CD14-positive monocyte (primary cell): ENCODE measurements around the gene LZTS2. TPM values are rescaled to one million over a fixed set of nuclear protein-coding genes. Genes with fewer than 3 reads are reported as not detected.

Experiments used
- DNase-seq, 3 donors: peaks; one replicate each; pipeline ENCODE4 v3.0.0-alpha.2; 2011 to 2022
- H2AFZ ChIP-seq: 2 replicates; pipeline ENCODE4 v1.6.0; 2012; ENCODE audit warnings: mild to moderate bottlenecking, low read depth, low read length, inconsistent platforms; ENCODE audit not compliant: insufficient read depth, poor library complexity, severe bottlenecking
- H3K27ac ChIP-seq, 2 donors: 1 replicate in 1 of 2; 2 replicates in 1 of 2; pipeline ENCODE4 v1.5.1; 2012 to 2013; ENCODE audit warnings: low read length in 2 of 2, control low read depth in 1 of 2, inconsistent platforms in 1 of 2, low read depth in 1 of 2, mild to moderate bottlenecking in 1 of 2
- H3K27me3 ChIP-seq, 2 donors: one replicate each; pipeline versions ENCODE4 v1.6.0 to v1.6.1; 2011 to 2013; ENCODE audit warnings: low read length in 2 of 2; ENCODE audit not compliant: control insufficient read depth in 2 of 2, insufficient read depth in 2 of 2
- H3K36me3 ChIP-seq, 2 donors: replicated peaks in 1 of 2; 1 replicate in 1 of 2; 2 replicates in 1 of 2; pipeline versions ENCODE4 v1.5.1 to v1.6.1; 2012 to 2013; ENCODE audit warnings: low read length in 2 of 2, control low read depth in 1 of 2, inconsistent platforms in 1 of 2, mild to moderate bottlenecking in 1 of 2; ENCODE audit not compliant: insufficient read depth in 2 of 2, control insufficient read depth in 1 of 2
- H3K4me1 ChIP-seq, 2 donors: 1 replicate in 1 of 2; 2 replicates in 1 of 2; pipeline versions ENCODE4 v1.5.1 to v1.6.1; 2012 to 2013; ENCODE audit warnings: low read length in 2 of 2, control low read depth in 1 of 2, inconsistent platforms in 1 of 2, mild to moderate bottlenecking in 1 of 2, moderate library complexity in 1 of 2; ENCODE audit not compliant: insufficient read depth in 2 of 2, control insufficient read depth in 1 of 2
- H3K4me2 ChIP-seq: replicated peaks from 2 replicates; pipeline ENCODE3; 2012; ENCODE audit warnings: low read length, moderate library complexity, mild to moderate bottlenecking; ENCODE audit not compliant: poor library complexity, severe bottlenecking; ENCODE audit errors: extremely low read depth
- H3K4me3 ChIP-seq, 3 experiments: fragments of 200-600 bp in 1 of 3; sonication (generic) in 1 of 3; replicated peaks in 1 of 3; 1 replicate in 2 of 3; 2 replicates in 1 of 3; pipeline ENCODE4 v1.5.1; 2011 to 2013; ENCODE audit warnings: low read length in 3 of 3, mild to moderate bottlenecking in 3 of 3, control low read depth in 2 of 3, low read depth in 2 of 3, inconsistent platforms in 1 of 3, moderate library complexity in 1 of 3
- H3K79me2 ChIP-seq: 2 replicates; pipeline ENCODE4 v1.6.0; 2012; ENCODE audit warnings: mild to moderate bottlenecking, control low read depth, inconsistent platforms, low read length, moderate library complexity; ENCODE audit not compliant: insufficient read depth
- H3K9ac ChIP-seq: 2 replicates; pipeline ENCODE4 v1.6.0; 2017; ENCODE audit warnings: low read length, mild to moderate bottlenecking; ENCODE audit not compliant: insufficient read depth, poor library complexity, severe bottlenecking
- H3K9me3 ChIP-seq, 2 donors: replicated peaks in 1 of 2; 1 replicate in 1 of 2; 2 replicates in 1 of 2; pipeline versions ENCODE4 v1.5.1 to v1.6.1; 2012 to 2013; ENCODE audit warnings: low read length in 2 of 2, control low read depth in 1 of 2; ENCODE audit not compliant: control insufficient read depth in 1 of 2, insufficient read depth in 1 of 2
- H4K20me1 ChIP-seq: 2 replicates; pipeline ENCODE4 v1.6.0; 2012; ENCODE audit warnings: mild to moderate bottlenecking, low read length, control low read depth, moderate library complexity; ENCODE audit not compliant: insufficient read depth
- H3K27ac Mint-ChIP-seq, 7 donors: one replicate each; pipeline ENCODE4 v1.8.0; 2020; ENCODE audit warnings: mild to moderate bottlenecking in 7 of 7, mixed read lengths in 7 of 7, moderate library complexity in 6 of 7, inconsistent platforms in 2 of 7
- H3K27me3 Mint-ChIP-seq, 3 donors: one replicate each; pipeline ENCODE4 v1.8.0; 2021 to 2022; ENCODE audit warnings: low read depth in 3 of 3, mild to moderate bottlenecking in 3 of 3, mixed read lengths in 3 of 3, moderate library complexity in 3 of 3, inconsistent platforms in 1 of 3
- H3K36me3 Mint-ChIP-seq, 2 donors: one replicate each; pipeline ENCODE4 v1.8.0; 2020; ENCODE audit warnings: mixed read lengths in 2 of 2, inconsistent platforms in 1 of 2, mild to moderate bottlenecking in 1 of 2
- H3K4me1 Mint-ChIP-seq: one replicate; pipeline ENCODE4 v1.8.0; 2020; ENCODE audit warnings: mild to moderate bottlenecking, mixed read lengths
- H3K4me3 Mint-ChIP-seq, 2 donors: one replicate each; pipeline ENCODE4 v1.8.0; 2020; ENCODE audit warnings: mild to moderate bottlenecking in 2 of 2, mixed read lengths in 2 of 2, moderate library complexity in 1 of 2
- H3K9me3 Mint-ChIP-seq, 7 donors: one replicate each; pipeline ENCODE4 v1.8.0; 2020 to 2022; ENCODE audit warnings: mixed read lengths in 7 of 7, mild to moderate bottlenecking in 6 of 7, moderate library complexity in 6 of 7, inconsistent platforms in 2 of 7
- WGBS: methylation state at CpG from one replicate; pipeline ENCODE4 v1.1.5; 2013; ENCODE audit warnings: missing lambda C conversion rate; ENCODE audit not compliant: insufficient coverage; 5-methylcytosine and 5-hydroxymethylcytosine counted together
- intact Hi-C, 2 donors: fragments of 100-400 bp; cut with micrococcal nuclease; formaldehyde crosslinking; loops; one replicate each; pipeline versions ENCODE4 v1.15.0 to v1.15.1; 2023
- polyA plus RNA-seq, 3 donors: library from polyadenylated mRNA; depleted of rRNA in 1 of 3; unstranded in 2 of 3; stranded (reverse) in 1 of 3; fragments of 300-500 nt in 2 of 3; fragments of >200 nt in 1 of 3; fragmentation: Illumina TruSeq in 2 of 3; gene quantifications; 1 replicate in 2 of 3; 2 replicates in 1 of 3; pipeline ENCODE4 v1.2.3, GENCODE V29; 2012 to 2021
- TF ChIP-seq, protein P1 (sequence below): fragments of 200-600 bp; IDR thresholded peaks from one replicate; pipeline ENCODE4 v1.8.0; 2022; ENCODE audit warnings: antibody characterized with exemption, mild to moderate bottlenecking

Gene LZTS2
- polyA plus RNA-seq, 3 donors = 2.8 to 9.2 (median 3.3) TPM

DNA sequence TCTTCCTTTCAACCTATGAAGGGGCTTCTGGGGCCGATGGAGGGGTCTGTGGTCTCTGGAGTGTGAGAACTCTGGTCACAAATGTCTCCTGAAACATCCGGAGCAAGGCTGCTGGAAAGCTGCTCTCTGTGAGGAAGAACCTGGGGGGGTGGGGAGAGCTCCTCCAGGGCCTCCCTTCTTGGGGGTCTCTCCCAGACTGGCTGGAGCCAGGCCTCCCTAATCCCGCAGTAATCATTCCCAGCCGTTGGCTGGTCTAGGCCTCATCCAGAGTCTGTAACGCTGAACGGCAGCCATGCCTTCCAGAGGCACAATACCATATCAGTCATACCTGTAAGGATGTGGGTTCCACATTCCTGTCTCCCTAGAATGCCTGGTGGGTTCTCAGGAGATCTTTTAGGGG, 4.4 kb upstream of the LZTS2 start:
- H3K27me3 Mint-ChIP-seq = peaks cover 2 to 3% (median 3%) of the 10 kb centered on the region in 3 donors
- Histone ChIP-seq H3K27ac (no peak overlapping the region), H3K36me3 (peaks cover 14 to 23% of the 10 kb centered on the region in 2 donors), H3K4me1 (peaks cover 25 to 38% of the 10 kb centered on the region in 2 donors), H2AFZ (no peak overlapping the region), H3K4me2 (no peak overlapping the region), H3K9me3 (no peaks in the 10 kb centered on the region), H3K27me3 (no peaks in the 10 kb centered on the region), H3K4me3 (no peak overlapping the region), H4K20me1 (no peaks in the 10 kb centered on the region), H3K79me2 (no peaks in the 10 kb centered on the region), H3K9ac (no peak overlapping the region)
- H3K27ac Mint-ChIP-seq = no peak overlapping the region
- TF ChIP-seq, protein P1, sequence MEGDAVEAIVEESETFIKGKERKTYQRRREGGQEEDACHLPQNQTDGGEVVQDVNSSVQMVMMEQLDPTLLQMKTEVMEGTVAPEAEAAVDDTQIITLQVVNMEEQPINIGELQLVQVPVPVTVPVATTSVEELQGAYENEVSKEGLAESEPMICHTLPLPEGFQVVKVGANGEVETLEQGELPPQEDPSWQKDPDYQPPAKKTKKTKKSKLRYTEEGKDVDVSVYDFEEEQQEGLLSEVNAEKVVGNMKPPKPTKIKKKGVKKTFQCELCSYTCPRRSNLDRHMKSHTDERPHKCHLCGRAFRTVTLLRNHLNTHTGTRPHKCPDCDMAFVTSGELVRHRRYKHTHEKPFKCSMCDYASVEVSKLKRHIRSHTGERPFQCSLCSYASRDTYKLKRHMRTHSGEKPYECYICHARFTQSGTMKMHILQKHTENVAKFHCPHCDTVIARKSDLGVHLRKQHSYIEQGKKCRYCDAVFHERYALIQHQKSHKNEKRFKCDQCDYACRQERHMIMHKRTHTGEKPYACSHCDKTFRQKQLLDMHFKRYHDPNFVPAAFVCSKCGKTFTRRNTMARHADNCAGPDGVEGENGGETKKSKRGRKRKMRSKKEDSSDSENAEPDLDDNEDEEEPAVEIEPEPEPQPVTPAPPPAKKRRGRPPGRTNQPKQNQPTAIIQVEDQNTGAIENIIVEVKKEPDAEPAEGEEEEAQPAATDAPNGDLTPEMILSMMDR = no peak
- DNase-seq = no peak
- intact Hi-C loops = no loop called here
- H3K4me3 Mint-ChIP-seq = no peak overlapping the region
- peaks cover 25 to 31% of the 10 kb centered on the region in 2 donors for H3K36me3 Mint-ChIP-seq
- 95% methylated on average over 3 of the region's 6 CpGs for WGBS
- no peaks in the 10 kb centered on the region for H3K9me3 Mint-ChIP-seq
- H3K4me1 Mint-ChIP-seq = peaks cover 25% of the 10 kb centered on the region

DNA sequence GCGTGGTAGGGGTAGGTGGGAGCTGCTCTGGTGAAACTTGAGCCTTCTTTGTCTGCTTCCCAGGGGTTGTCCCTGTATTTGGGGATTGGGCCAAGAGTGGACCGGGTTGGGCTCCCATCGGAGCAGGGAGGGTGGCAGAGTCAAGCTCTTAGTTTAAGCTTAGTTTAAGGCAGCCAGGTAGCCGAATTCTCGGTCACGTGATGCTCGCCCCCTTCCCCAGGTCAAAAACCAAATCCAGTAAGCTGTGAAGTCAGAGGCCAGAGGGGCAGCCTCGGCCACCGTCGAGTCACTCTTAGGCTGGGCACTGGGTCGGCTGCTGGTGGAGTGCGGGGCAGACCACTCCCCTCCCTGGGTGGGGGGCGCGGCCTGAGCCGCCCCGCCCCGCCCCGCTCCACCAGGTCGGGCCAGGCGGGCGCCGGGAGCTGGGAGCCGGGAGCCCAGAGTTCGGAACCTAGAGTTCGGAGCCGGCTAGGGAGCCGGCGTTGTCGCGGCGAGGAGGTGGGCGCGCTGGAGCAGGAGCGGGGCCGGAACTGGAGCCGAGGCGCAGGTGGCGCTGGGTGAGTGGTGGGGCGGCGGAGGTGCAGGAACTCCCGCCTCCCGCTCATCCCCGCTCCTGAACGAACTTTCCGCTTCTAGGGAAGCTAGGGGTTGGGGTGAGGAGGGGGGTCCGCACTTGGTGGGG, 2.8 kb upstream of the LZTS2 start:
- WGBS = 3% methylated on average over 43 of the region's 46 CpGs
- DNase-seq = no peak
- peaks cover 14 to 17% of the 10 kb centered on the region in 2 donors for H3K36me3 Mint-ChIP-seq

More for the DNA sequence above, 2.8 kb upstream of the LZTS2 start:
- H3K4me3 ChIP-seq = peak overlapping the region; percentile 74 to 92 (median 88)
- Mint-ChIP-seq H3K27me3 (peaks cover 0 to 5% (median 4%) of the 10 kb centered on the region in 3 donors), H3K4me3 (peak overlapping the region; percentile 95 to 98), H3K4me1 (peaks cover 39% of the 10 kb centered on the region), H3K9me3 (no peaks in the 10 kb centered on the region), H3K27ac (peak overlapping the region; percentile 15 to 83 (median 64))
- peaks cover 35 to 52% of the 10 kb centered on the region in 2 donors for H3K4me1 ChIP-seq
- no peaks in the 10 kb centered on the region for H3K27me3 ChIP-seq
- peak overlapping the region; percentile 85 for H3K4me2 ChIP-seq
- no peaks in the 10 kb centered on the region for H4K20me1 ChIP-seq
- no peaks in the 10 kb centered on the region for H3K9me3 ChIP-seq
- peak overlapping the region in 1 of 2 donors; percentile 48 for H3K27ac ChIP-seq
- H2AFZ ChIP-seq = peak overlapping the region; percentile 94
- H3K79me2 ChIP-seq = peaks cover 5% of the 10 kb centered on the region
- TF ChIP-seq, protein P1 = no peak
- intact Hi-C loops = no loop called here
- peak overlapping the region; percentile 86 for H3K9ac ChIP-seq
- H3K36me3 ChIP-seq = peaks cover 3 to 9% of the 10 kb centered on the region in 2 donors
